K562 (cell line): Measurements from ENCODE around the gene SERPINH1. TPM values are rescaled to one million over a fixed set of nuclear protein-coding genes. Genes with fewer than 3 reads are reported as not detected.

Experiments
- CBX5 ChIP-seq: IDR thresholded peaks from 2 replicates; pipeline ENCODE4 v1.6.1; 2014; ENCODE audit warnings: low read depth, borderline replicate concordance
- CEBPZ ChIP-seq: fragments of 150-350 bp; IDR thresholded peaks from 2 replicates; pipeline ENCODE4 v1.6.1; 2014; ENCODE audit warnings: low read depth, mild to moderate bottlenecking, low read length, borderline replicate concordance
- FOXJ2 ChIP-seq: fragments of 200-800 bp; sonication (Bioruptor generic); IDR thresholded peaks from 2 replicates; pipeline ENCODE4 v1.6.1; 2016; ENCODE audit warnings: missing genetic modification characterization, missing compliant biosample characterization
- GABPB1 ChIP-seq: sonication (generic); formaldehyde crosslinking; IDR thresholded peaks from 2 replicates; pipeline ENCODE4 v1.8.0; 2022; ENCODE audit warnings: mild to moderate bottlenecking, missing genetic modification reagents
- GATAD2B ChIP-seq: fragments of 450-650 bp; IDR thresholded peaks from 2 replicates; pipeline ENCODE4 v1.6.1; 2017; ENCODE audit warnings: mild to moderate bottlenecking, borderline replicate concordance
- HDAC1 ChIP-seq, 2 experiments: fragments of 450-650 bp; IDR thresholded peaks; 2 replicates each; pipeline ENCODE4 v1.6.1; 2016 to 2017; ENCODE audit warnings: inconsistent platforms in 1 of 2, mild to moderate bottlenecking in 1 of 2, moderate library complexity in 1 of 2
- HMG20A ChIP-seq: fragments of 450-650 bp; formaldehyde crosslinking; conservative IDR thresholded peaks from 2 replicates; pipeline ENCODE4 v1.4.0; 2020; ENCODE audit warnings: mild to moderate bottlenecking, mixed read lengths
- MAZ ChIP-seq, 2 experiments: fragments of 450-650 bp in 1 of 2; sonication (generic) in 1 of 2; formaldehyde crosslinking; IDR thresholded peaks in 1 of 2; conservative IDR thresholded peaks in 1 of 2; 2 replicates each; pipeline versions ENCODE4 v1.4.0 to v1.5.0; 2020; ENCODE audit warnings: mild to moderate bottlenecking in 1 of 2, missing genetic modification reagents in 1 of 2
- MBD2 ChIP-seq: sonication (generic); IDR thresholded peaks from 2 replicates; pipeline ENCODE4 v1.6.1; 2016; ENCODE audit warnings: low read depth, borderline replicate concordance
- NCOA1 ChIP-seq: fragments of 450-650 bp; IDR thresholded peaks from 2 replicates; pipeline ENCODE4 v1.6.1; 2016; ENCODE audit warnings: low read depth
- NCOR1 ChIP-seq: fragments of 450-650 bp; IDR thresholded peaks from 2 replicates; pipeline ENCODE4 v1.6.1; 2016; ENCODE audit warnings: mild to moderate bottlenecking, moderate library complexity
- PHB ChIP-seq: fragments of 250-450 bp; sonication (Bioruptor Pico); IDR thresholded peaks from 2 replicates; pipeline ENCODE4 v1.5.0; 2021
- POLR2A ChIP-seq: fragments of 450-650 bp; conservative IDR thresholded peaks from 2 replicates; pipeline ENCODE4 v1.6.1; 2016
- RAD51 ChIP-seq: fragments of 450-650 bp; IDR thresholded peaks from 2 replicates; pipeline ENCODE4 v1.7.1; 2016; ENCODE audit warnings: low read depth, mild to moderate bottlenecking, borderline replicate concordance
- SIN3A ChIP-seq, 2 experiments: fragments of 150-350 bp in 1 of 2; IDR thresholded peaks; 2 replicates each; pipeline ENCODE4 v1.6.1; 2011 to 2016; ENCODE audit warnings: borderline replicate concordance in 2 of 2, low read depth in 2 of 2, low read length in 2 of 2, mild to moderate bottlenecking in 2 of 2, moderate library complexity in 2 of 2; ENCODE audit not compliant: control insufficient read depth in 1 of 2
- SMAD1 ChIP-seq: fragments of 150-350 bp; IDR thresholded peaks from 2 replicates; pipeline ENCODE4 v1.6.1; 2014; ENCODE audit warnings: low read length, low read depth; ENCODE audit not compliant: partially characterized antibody
- SMARCB1 ChIP-seq: IDR thresholded peaks from 2 replicates; pipeline ENCODE4 v1.6.1; 2011; ENCODE audit warnings: improper control_type of control experiment, low read depth; ENCODE audit not compliant: insufficient read length
- SPI1 ChIP-seq: IDR thresholded peaks from 2 replicates; pipeline ENCODE4 v1.6.1; 2011; ENCODE audit warnings: low read depth, low read length, control low read depth, borderline replicate concordance
- ZBTB12 ChIP-seq: fragments of 250-450 bp; sonication (Bioruptor Pico); IDR thresholded peaks from 2 replicates; pipeline ENCODE4 v1.4.0; 2020
- ZBTB7A ChIP-seq: IDR thresholded peaks from 2 replicates; pipeline ENCODE4 v1.6.1; 2011; ENCODE audit warnings: low read depth, mild to moderate bottlenecking, low read length, moderate library complexity, borderline replicate concordance; ENCODE audit not compliant: control insufficient read depth
- ZC3H4 ChIP-seq: sonication (generic); formaldehyde crosslinking; IDR thresholded peaks from 2 replicates; pipeline ENCODE4 v1.9.0; 2021; ENCODE audit warnings: missing genetic modification reagents, borderline replicate concordance
- ZNF165 ChIP-seq: fragments of 250-450 bp; sonication (Bioruptor Pico); IDR thresholded peaks from 2 replicates; pipeline ENCODE4 v1.4.0; 2020; ENCODE audit warnings: borderline replicate concordance
- ZNF395 ChIP-seq: fragments of 200-800 bp; sonication (Bioruptor generic); IDR thresholded peaks from 2 replicates; pipeline ENCODE4 v1.6.1; 2017; ENCODE audit warnings: missing genetic modification characterization, missing compliant biosample characterization
- ZSCAN29 ChIP-seq: fragments of 450-650 bp; IDR thresholded peaks from 2 replicates; pipeline ENCODE4 v1.6.1; 2017
- polyA plus RNA-seq, 8 experiments: library from polyadenylated mRNA; depleted of rRNA in 4 of 8; stranded (reverse) in 5 of 8; unstranded in 3 of 8; fragments of >200 nt; fragmentation: Nextera tagmentation in 2 of 8; fragmentation: Illumina TruSeq in 1 of 8; extraction: Ambion mirVana in 2 of 8; extraction: Trizol in 1 of 8; gene quantifications; 2 replicates each; pipeline versions ENCODE4 v1.2.1 to v1.2.3, GENCODE V29; 2011 to 2014; ENCODE audit warnings: inconsistent platforms in 1 of 8, missing spikeins in 1 of 8
- total RNA-seq, 7 experiments: library from RNA; depleted of rRNA in 6 of 7; stranded (reverse); fragments of >200 nt in 6 of 7; fragmentation: Illumina TruSeq in 2 of 7; extraction: Trizol in 2 of 7; gene quantifications; 2 replicates each; pipeline versions ENCODE4 v1.2.1 to v1.2.3, GENCODE V29; 2011 to 2021; ENCODE audit warnings: low replicate concordance in 1 of 7

SERPINH1 gene
- total and polyA plus RNA-seq, 9 of the 15 experiments (the other 6 are each of a cell fraction or from before 2014, with no cell fraction given): 2.8 to 106 (median 67.9) TPM

- TF ChIP-seq SMAD1 (peak; percentile 7), PHB (no peak), HMG20A (no peak), GATAD2B (0 out of 2 replicates have a peak, but pooled peaks have one; percentile 33), GABPB1 (CRISPR knock-in tag) (peak; percentile 35; the same call in 1 of the 2 replicates), RAD51 (peak; percentile 12; the same call in 1 of the 2 replicates), ZBTB12 (CRISPR knock-in tag) (no peak), ZNF165 (CRISPR knock-in tag) (no peak), CBX5 (no peak), SIN3A (IDR thresholded peaks at IDR 0.05; ENCODE audit: borderline replicate concordance in 2 of 2, control insufficient read depth in 1 of 2, low read depth in 2 of 2, low read length in 2 of 2) (no peak; a peak in 1 of 4 replicates), NCOA1 (no peak), NCOR1 (no peak), MAZ (CRISPR knock-in tag; conservative IDR thresholded peaks at IDR 0.05 in 1 of 2, IDR thresholded peaks at IDR 0.05 in 1 of 2) (no peak), SPI1 (0 out of 2 replicates have a peak, but pooled peaks have one; percentile 5), FOXJ2 (tag) (no peak), POLR2A (peak; percentile 80), ZBTB7A (peak; percentile 46; the same call in 1 of the 2 replicates), ZNF395 (CRISPR knock-in tag) (peak; percentile 68; the same call in 1 of the 2 replicates), ZC3H4 (CRISPR knock-in tag) (0 out of 2 replicates have a peak, but pooled peaks have one; percentile 25), MBD2 (no peak), ZSCAN29 (no peak), HDAC1 (IDR thresholded peaks at IDR 0.05) (no peak), SMARCB1 (no peak), CEBPZ (no peak)
Observed at GRCh38 chr11:75562836-75563484, 907 bp downstream of the SERPINH1 start (continued).
